Gastroesophageal sphincter (tissue), 4 donors: ENCODE measurements around the gene PLCH1. TPM values are rescaled to one million over a fixed set of nuclear protein-coding genes. Genes with fewer than 3 reads are reported as not detected.
"Not testable (repeated sequence)": the region's sequence is repeated elsewhere in the genome, so short reads cannot be mapped to it uniquely, and the experiment has no call there.

Source experiments
- ATAC-seq: fragments of 150-250 bp; one replicate; pipeline ENCODE4 v1.9.1; 2016; ENCODE audit warnings: mild to moderate bottlenecking, moderate library complexity
- H3K27ac ChIP-seq, 4 donors: fragments of 200-600 bp; sonication (generic) in 3 of 4; 1 replicate in 3 of 4; 2 replicates in 1 of 4; pipeline ENCODE4 v1.5.1; 2016 to 2019
- H3K27me3 ChIP-seq: fragments of 200-600 bp; sonication (generic); one replicate; pipeline ENCODE4 v1.5.1; 2019
- H3K36me3 ChIP-seq, 2 donors: fragments of 200-600 bp; sonication (generic); one replicate each; pipeline ENCODE4 v1.5.1; 2019; ENCODE audit warnings: control low read depth in 1 of 2
- H3K4me1 ChIP-seq, 3 donors: fragments of 200-600 bp; sonication (generic); 1 replicate in 2 of 3; 2 replicates in 1 of 3; pipeline ENCODE4 v1.5.1; 2016 to 2019; ENCODE audit warnings: control low read depth in 2 of 3
- H3K4me3 ChIP-seq, 2 donors: fragments of 200-600 bp; sonication (generic); one replicate each; pipeline ENCODE4 v1.5.1; 2019; ENCODE audit warnings: mild to moderate bottlenecking in 1 of 2, moderate library complexity in 1 of 2
- H3K9me3 ChIP-seq, 3 donors: fragments of 200-600 bp; sonication (generic); one replicate each; pipeline ENCODE4 v1.5.1; 2017 to 2019; ENCODE audit warnings: control low read depth in 2 of 3
- EP300 ChIP-seq: sonication (generic); formaldehyde crosslinking; IDR thresholded peaks from one replicate; pipeline ENCODE4 v1.6.1; 2017; ENCODE audit warnings: antibody characterized with exemption, mild to moderate bottlenecking
- POLR2A ChIP-seq, 2 donors: fragments of 450-650 bp; IDR thresholded peaks; one replicate each; pipeline ENCODE4 v1.6.1; 2017; ENCODE audit warnings: antibody characterized with exemption in 2 of 2, mild to moderate bottlenecking in 2 of 2, moderate library complexity in 1 of 2
- POLR2AphosphoS5 ChIP-seq: sonication (generic); formaldehyde crosslinking; IDR thresholded peaks from one replicate; pipeline ENCODE4 v1.6.1; 2017; ENCODE audit warnings: antibody characterized with exemption
- WGBS, 2 donors: methylation state at CpG; one replicate each; pipeline ENCODE4 v1.1.5; 2018; ENCODE audit warnings: low coverage in 1 of 2; 5-methylcytosine and 5-hydroxymethylcytosine counted together
- total RNA-seq, 4 donors: library from RNA; depleted of rRNA; stranded (reverse); fragments of >200 nt; gene quantifications; one replicate each; pipeline ENCODE4 v1.1.0, GENCODE V29; 2016
- TF ChIP-seq, protein P1 (sequence below), 4 experiments: fragments of 200-600 bp in 2 of 4; fragments of 450-650 bp in 2 of 4; sonication (generic) in 1 of 4; IDR thresholded peaks; one replicate each; pipeline ENCODE4 v1.5.1; 2017 to 2019; ENCODE audit warnings: antibody characterized with exemption in 4 of 4, mild to moderate bottlenecking in 2 of 4, moderate library complexity in 2 of 4

PLCH1 gene
- total RNA-seq, 4 donors from 2014 or later, result 0.16 to 0.40 (median 0.35) TPM

GRCh38 chr3:155635056-155635455 lies 109.8 kb downstream of the PLCH1 start:
- no peak overlapping the region for H3K4me3 ChIP-seq
- peaks cover 0 to 8% (median 0%) of the 10 kb centered on the region in 3 donors for H3K4me1 ChIP-seq
- H3K27ac ChIP-seq, result no peak overlapping the region
- no peaks in the 10 kb centered on the region for H3K27me3 ChIP-seq
- no peaks in the 10 kb centered on the region for H3K36me3 ChIP-seq
- no peak for ATAC-seq
- WGBS, 2 donors, result 67 to 69% methylated on average over 1 of the region's 1 CpG
- H3K9me3 ChIP-seq, result no peaks in the 10 kb centered on the region
- TF ChIP-seq POLR2AphosphoS5, result no peak

DNA sequence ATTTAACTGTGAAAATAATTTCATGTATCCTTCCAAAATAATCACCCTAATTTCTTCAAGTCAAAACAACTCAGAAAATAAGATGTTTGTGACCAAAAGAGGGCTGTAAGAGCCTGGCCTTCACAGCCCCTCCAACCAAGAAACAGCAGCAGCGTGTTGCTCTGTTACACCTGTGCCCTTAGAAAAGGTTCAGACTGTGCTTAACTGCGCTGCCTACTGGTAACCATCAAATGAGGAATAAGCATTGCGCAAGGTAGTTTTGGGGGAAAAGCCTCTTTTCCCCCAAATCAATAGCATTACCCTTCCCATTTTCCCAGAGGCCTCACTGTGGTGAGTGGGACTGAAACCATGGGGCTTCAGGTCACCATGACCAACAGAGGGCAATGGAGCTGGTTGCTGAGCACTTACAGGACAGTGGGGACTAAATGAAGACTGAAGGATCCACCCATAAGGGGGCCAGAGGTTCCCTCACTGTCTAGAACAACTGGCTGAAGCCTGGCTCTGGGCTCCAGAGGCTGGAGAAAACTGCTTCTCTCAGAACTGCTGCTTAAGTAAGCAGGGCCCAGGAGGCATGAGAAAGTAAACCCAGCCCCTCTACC lies 110.7 kb downstream of the PLCH1 start:
- WGBS, 2 donors, result 95 to 96% methylated on average over 3 of the region's 3 CpGs
- no peak for ATAC-seq
- no peaks in the 10 kb centered on the region for H3K27me3 ChIP-seq

GRCh38 chr3:155631323-155632019 lies 113.4 kb downstream of the PLCH1 start:
- Histone ChIP-seq H3K4me3 (no peak overlapping the region), H3K9me3 (no peaks in the 10 kb centered on the region), H3K27me3 (no peaks in the 10 kb centered on the region), H3K4me1 (no peaks in the 10 kb centered on the region), H3K36me3 (no peaks in the 10 kb centered on the region), H3K27ac (no peak overlapping the region)
- WGBS, 2 donors, result 70 to 74% methylated on average over 4 to 6 of the region's 7 CpGs
- ATAC-seq, result no peak
- TF ChIP-seq, protein P1, sequence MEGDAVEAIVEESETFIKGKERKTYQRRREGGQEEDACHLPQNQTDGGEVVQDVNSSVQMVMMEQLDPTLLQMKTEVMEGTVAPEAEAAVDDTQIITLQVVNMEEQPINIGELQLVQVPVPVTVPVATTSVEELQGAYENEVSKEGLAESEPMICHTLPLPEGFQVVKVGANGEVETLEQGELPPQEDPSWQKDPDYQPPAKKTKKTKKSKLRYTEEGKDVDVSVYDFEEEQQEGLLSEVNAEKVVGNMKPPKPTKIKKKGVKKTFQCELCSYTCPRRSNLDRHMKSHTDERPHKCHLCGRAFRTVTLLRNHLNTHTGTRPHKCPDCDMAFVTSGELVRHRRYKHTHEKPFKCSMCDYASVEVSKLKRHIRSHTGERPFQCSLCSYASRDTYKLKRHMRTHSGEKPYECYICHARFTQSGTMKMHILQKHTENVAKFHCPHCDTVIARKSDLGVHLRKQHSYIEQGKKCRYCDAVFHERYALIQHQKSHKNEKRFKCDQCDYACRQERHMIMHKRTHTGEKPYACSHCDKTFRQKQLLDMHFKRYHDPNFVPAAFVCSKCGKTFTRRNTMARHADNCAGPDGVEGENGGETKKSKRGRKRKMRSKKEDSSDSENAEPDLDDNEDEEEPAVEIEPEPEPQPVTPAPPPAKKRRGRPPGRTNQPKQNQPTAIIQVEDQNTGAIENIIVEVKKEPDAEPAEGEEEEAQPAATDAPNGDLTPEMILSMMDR (IDR thresholded peaks at IDR 0.05), result no peak
- TF ChIP-seq EP300, result no peak
- TF ChIP-seq POLR2A (IDR thresholded peaks at IDR 0.05), result no peak

More for the DNA sequence above, 110.7 kb downstream of the PLCH1 start:
- H3K36me3 ChIP-seq, result no peaks in the 10 kb centered on the region
- no peak overlapping the region for H3K4me3 ChIP-seq
- peaks cover 0 to 8% (median 0%) of the 10 kb centered on the region in 3 donors for H3K4me1 ChIP-seq
- no peak for TF ChIP-seq EP300
- no peak overlapping the region for H3K27ac ChIP-seq
- no peaks in the 10 kb centered on the region for H3K9me3 ChIP-seq

DNA sequence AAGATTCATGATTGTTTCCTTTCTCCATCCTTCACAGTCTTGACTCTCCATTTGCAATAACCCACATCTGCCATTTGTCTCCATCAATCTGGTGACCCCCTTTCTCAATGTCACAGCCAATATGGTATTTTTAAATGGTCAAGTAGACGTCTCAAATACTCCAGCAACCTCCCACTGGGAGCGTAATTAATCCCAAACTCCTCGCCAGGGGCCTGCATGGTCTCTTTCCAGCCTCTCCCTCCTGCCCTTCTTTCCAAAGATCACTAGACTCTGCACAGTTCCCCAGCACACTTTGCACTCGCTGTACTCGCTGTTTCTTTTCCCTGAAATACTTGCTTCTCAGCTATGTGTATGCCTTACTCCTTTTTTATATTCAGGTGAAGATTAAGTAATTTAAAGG lies 115.3 kb downstream of the PLCH1 start:
- TF ChIP-seq, protein P1 (IDR thresholded peaks at IDR 0.05), result no peak
- no peak for TF ChIP-seq POLR2A (IDR thresholded peaks at IDR 0.05)
- TF ChIP-seq POLR2AphosphoS5, result no peak
- no peak for TF ChIP-seq EP300
- no peak overlapping the region for H3K27ac ChIP-seq

DNA sequence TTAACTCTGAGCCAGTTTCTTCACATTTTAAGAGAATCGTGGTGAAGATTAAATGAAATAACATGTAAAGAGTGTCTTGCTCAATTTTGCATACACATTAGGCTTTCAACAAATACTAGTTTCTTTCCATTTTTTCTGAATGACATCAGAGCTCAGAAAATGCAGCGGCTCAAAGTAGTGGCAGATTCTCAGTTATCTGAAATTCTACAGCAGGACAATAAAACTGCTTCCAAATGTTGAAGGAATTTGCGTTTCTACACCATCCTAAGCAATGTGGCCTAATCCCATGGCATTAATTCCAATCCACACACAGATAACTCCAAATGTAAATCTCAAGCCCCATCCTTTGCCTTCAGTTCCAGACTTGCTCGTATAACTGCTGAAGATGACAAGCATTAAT lies 115.8 kb downstream of the PLCH1 start:
- no peaks in the 10 kb centered on the region for H3K36me3 ChIP-seq
- no peaks in the 10 kb centered on the region for H3K4me1 ChIP-seq
- ATAC-seq, result no peak
- TF ChIP-seq, protein P1 (IDR thresholded peaks at IDR 0.05), result no peak
- no peak for TF ChIP-seq EP300
- no peak for TF ChIP-seq POLR2A (IDR thresholded peaks at IDR 0.05)
- H3K27ac ChIP-seq, result no peak overlapping the region
- H3K9me3 ChIP-seq, result no peaks in the 10 kb centered on the region
- WGBS, 2 donors, result 49 to 83% methylated on average over 3 to 4 of the region's 4 CpGs
- H3K4me3 ChIP-seq, result no peak overlapping the region
- H3K27me3 ChIP-seq, result no peaks in the 10 kb centered on the region

More for the DNA sequence above, 115.3 kb downstream of the PLCH1 start:
- H3K4me1 ChIP-seq, result no peaks in the 10 kb centered on the region
- no peak for ATAC-seq
- H3K27me3 ChIP-seq, result no peaks in the 10 kb centered on the region
- H3K4me3 ChIP-seq, result no peak overlapping the region
- 46 to 64% methylated on average over 5 of the region's 5 CpGs for WGBS, 2 donors
- H3K9me3 ChIP-seq, result no peaks in the 10 kb centered on the region
- no peaks in the 10 kb centered on the region for H3K36me3 ChIP-seq

DNA sequence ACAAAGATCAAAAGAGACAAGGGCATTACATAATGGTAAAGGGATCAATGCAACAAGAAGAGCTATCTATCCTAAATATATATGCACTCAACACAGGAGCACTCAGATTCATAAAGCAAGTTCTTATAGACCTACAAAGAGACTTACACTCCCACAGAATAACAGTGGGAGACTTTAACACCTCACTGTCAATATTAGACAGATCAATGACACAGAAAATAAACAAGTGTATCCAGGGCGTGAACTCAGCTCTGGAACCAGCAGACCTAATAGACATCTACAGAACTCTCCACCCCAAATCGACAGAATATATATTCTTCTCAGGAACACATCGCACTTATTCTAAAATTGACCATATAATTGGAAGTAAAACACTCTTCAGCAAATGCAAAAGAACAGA lies 122.2 kb downstream of the PLCH1 start:
- not testable (repeated sequence) for ATAC-seq, H3K9me3 ChIP-seq, H3K4me1 ChIP-seq, H3K27me3 ChIP-seq, H3K4me3 ChIP-seq, H3K36me3 ChIP-seq, H3K27ac ChIP-seq
- 65 to 87% methylated on average over 3 of the region's 3 CpGs for WGBS, 2 donors

DNA sequence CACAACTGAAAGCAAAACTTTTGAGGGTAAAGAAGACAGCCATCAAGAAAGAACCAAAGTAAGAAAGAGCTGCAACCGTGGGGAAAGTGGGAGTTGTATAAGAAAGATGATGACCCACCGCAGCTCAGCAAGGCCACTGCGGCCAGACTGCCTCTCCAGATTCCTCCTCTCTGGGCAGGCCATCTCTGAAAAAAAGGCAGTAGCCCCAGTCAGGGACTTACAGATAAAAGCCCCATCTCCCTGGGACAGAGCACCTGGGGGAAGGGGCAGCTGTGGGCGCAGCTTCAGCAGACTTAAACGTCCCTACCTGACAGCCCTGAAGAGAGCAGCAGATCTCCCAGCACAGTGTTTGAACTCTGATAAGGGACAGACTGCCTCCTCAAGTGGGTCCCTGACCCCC lies 124.3 kb downstream of the PLCH1 start:
- H3K4me1 ChIP-seq, H3K4me3 ChIP-seq, H3K9me3 ChIP-seq, ATAC-seq, H3K27ac ChIP-seq, H3K27me3 ChIP-seq, H3K36me3 ChIP-seq: not testable (repeated sequence)
- 59 to 94% methylated on average over 2 to 5 of the region's 5 CpGs for WGBS, 2 donors
